Measurements from ENCODE around the gene ATXN3L.

Gene ATXN3L

GRCh38 chrX:13319953-13320352, at the start of gene ATXN3L:
Gene ATXN3L (minus strand): TSS chrX:13320053. CDS start chrX:13319934, 119 bp downstream.
- no peaks in the 10 kb centered on the region for H3K36me3 ChIP-seq (ENCODE audit: insufficient read depth, low read length)
- H2AFZ ChIP-seq (ENCODE audit: low read length), result no peak within 1 kb of the TSS

GRCh38 chrX:13369256-13370030, 49.6 kb upstream of the ATXN3L start:
- TF ChIP-seq CTCF (conservative IDR thresholded peaks at IDR 0.05; ENCODE audit: low read length) (no peak), EZH2phosphoT487 (IDR thresholded peaks at IDR 0.05; ENCODE audit: borderline replicate concordance) (no peak)
- Histone ChIP-seq H3K79me2 (ENCODE audit: insufficient read depth, low read length) (no peaks in the 10 kb centered on the region), H3K4me3 (ENCODE audit: low read length, poor library complexity, severe bottlenecking) (no peak overlapping the region), H3K4me2 (ENCODE audit: low read depth, low read length, poor library complexity, severe bottlenecking) (no peak overlapping the region), H3K36me3 (ENCODE audit: insufficient read depth, low read length) (no peaks in the 10 kb centered on the region), H3K4me1 (ENCODE audit: insufficient read depth, low read length, poor library complexity, severe bottlenecking) (no peaks in the 10 kb centered on the region), H3F3A (ENCODE audit: low read depth) (no peaks in the 10 kb centered on the region), H4K20me1 (ENCODE audit: insufficient read depth, low read length, poor library complexity, severe bottlenecking) (no peaks in the 10 kb centered on the region), H3K9me3 (ENCODE audit: insufficient read depth, low read depth, low read length) (no peaks in the 10 kb centered on the region), H3K9ac (ENCODE audit: low read depth, low read length, poor library complexity, severe bottlenecking) (no peak overlapping the region), H3K27me3 (ENCODE audit: insufficient read depth, low read length, poor library complexity, severe bottlenecking) (no peaks in the 10 kb centered on the region), H3K9me2 (replicated peaks; ENCODE audit: low read depth, low read length) (no peaks in the 10 kb centered on the region), H2AFZ (ENCODE audit: low read length) (no peak overlapping the region)

More at GRCh38 chrX:13319953-13320352, at the start of gene ATXN3L:
- Histone ChIP-seq H3K79me2 (ENCODE audit: insufficient read depth, low read length) (no peaks in the 10 kb centered on the region), H3K9ac (ENCODE audit: low read depth, low read length, poor library complexity, severe bottlenecking) (no peak within 1 kb of the TSS), H4K20me1 (ENCODE audit: insufficient read depth, low read length, poor library complexity, severe bottlenecking) (no peaks in the 10 kb centered on the region), H3F3A (ENCODE audit: low read depth) (no peaks in the 10 kb centered on the region), H3K9me2 (replicated peaks; ENCODE audit: low read depth, low read length) (no peaks in the 10 kb centered on the region), H3K4me3 (ENCODE audit: low read length, poor library complexity, severe bottlenecking) (no peak within 1 kb of the TSS), H3K27me3 (ENCODE audit: insufficient read depth, low read length, poor library complexity, severe bottlenecking) (no peaks in the 10 kb centered on the region), H3K4me1 (ENCODE audit: insufficient read depth, low read length, poor library complexity, severe bottlenecking) (no peaks in the 10 kb centered on the region), H3K4me2 (ENCODE audit: low read depth, low read length, poor library complexity, severe bottlenecking) (no peak within 1 kb of the TSS), H3K9me3 (ENCODE audit: insufficient read depth, low read depth, low read length) (no peaks in the 10 kb centered on the region)
- no peak for TF ChIP-seq EZH2phosphoT487 (IDR thresholded peaks at IDR 0.05; ENCODE audit: borderline replicate concordance)
- no peak for TF ChIP-seq CTCF (conservative IDR thresholded peaks at IDR 0.05; ENCODE audit: low read length)

- H2AFZ ChIP-seq (ENCODE audit: low read length), result no peak overlapping the region
- no peaks in the 10 kb centered on the region for H3K79me2 ChIP-seq (ENCODE audit: insufficient read depth, low read length)
- no peaks in the 10 kb centered on the region for H3K27me3 ChIP-seq (ENCODE audit: insufficient read depth, low read length, poor library complexity, severe bottlenecking)
- no peaks in the 10 kb centered on the region for H3K9me3 ChIP-seq (ENCODE audit: insufficient read depth, low read depth, low read length)
- H3F3A ChIP-seq (ENCODE audit: low read depth), result no peaks in the 10 kb centered on the region
- TF ChIP-seq CTCF (conservative IDR thresholded peaks at IDR 0.05; ENCODE audit: low read length), result no peak
- no peak for TF ChIP-seq EZH2phosphoT487 (IDR thresholded peaks at IDR 0.05; ENCODE audit: borderline replicate concordance)
- H3K36me3 ChIP-seq (ENCODE audit: insufficient read depth, low read length), result no peaks in the 10 kb centered on the region
- H3K4me1 ChIP-seq (ENCODE audit: insufficient read depth, low read length, poor library complexity, severe bottlenecking), result no peaks in the 10 kb centered on the region
- H3K9me2 ChIP-seq (replicated peaks; ENCODE audit: low read depth, low read length), result no peaks in the 10 kb centered on the region
- H3K9ac ChIP-seq (ENCODE audit: low read depth, low read length, poor library complexity, severe bottlenecking), result no peak overlapping the region
- no peaks in the 10 kb centered on the region for H4K20me1 ChIP-seq (ENCODE audit: insufficient read depth, low read length, poor library complexity, severe bottlenecking)
- H3K4me2 ChIP-seq (ENCODE audit: low read depth, low read length, poor library complexity, severe bottlenecking), result no peak overlapping the region
- no peak overlapping the region for H3K4me3 ChIP-seq (ENCODE audit: low read length, poor library complexity, severe bottlenecking)
Observed at GRCh38 chrX:13367950-13368349, 48.1 kb upstream of the ATXN3L start.
